Uterus (tissue), 4 donors: ENCODE measurements around the gene NTF3. TPM values are rescaled to one million over a fixed set of nuclear protein-coding genes. Genes with fewer than 3 reads are reported as not detected.

ENCODE experiments used
- DNase-seq, 2 donors: peaks; one replicate each; pipeline ENCODE4 v3.0.0-alpha.2; 2019 to 2020
- H3K27ac ChIP-seq, 2 donors: fragments of 200-600 bp; sonication (generic); 1 replicate in 1 of 2; 2 replicates in 1 of 2; pipeline ENCODE4 v1.5.1; 2016 to 2018
- H3K27me3 ChIP-seq, 2 donors: fragments of 200-600 bp; sonication (generic); one replicate each; pipeline ENCODE4 v1.5.1; 2018 to 2019; ENCODE audit warnings: control low read depth in 1 of 2
- H3K36me3 ChIP-seq, 2 donors: fragments of 200-600 bp; sonication (generic); one replicate each; pipeline ENCODE4 v1.5.1; 2019; ENCODE audit warnings: control low read depth in 1 of 2
- H3K4me1 ChIP-seq, 2 donors: fragments of 200-600 bp; sonication (generic); one replicate each; pipeline ENCODE4 v1.5.1; 2018 to 2019; ENCODE audit warnings: control low read depth in 1 of 2
- H3K4me3 ChIP-seq, 2 donors: fragments of 200-600 bp; sonication (generic); 1 replicate in 1 of 2; 2 replicates in 1 of 2; pipeline ENCODE4 v1.5.1; 2018 to 2019; ENCODE audit warnings: mild to moderate bottlenecking in 1 of 2
- H3K9me3 ChIP-seq, 2 donors: fragments of 200-600 bp; sonication (generic); one replicate each; pipeline ENCODE4 v1.5.1; 2019; ENCODE audit warnings: control low read depth in 1 of 2
- CTCF ChIP-seq, 4 experiments: fragments of 200-600 bp in 2 of 4; fragments of 450-650 bp in 2 of 4; sonication (generic) in 2 of 4; IDR thresholded peaks; one replicate each; pipeline ENCODE4 v1.5.1; 2016 to 2019; ENCODE audit warnings: antibody characterized with exemption in 4 of 4, mild to moderate bottlenecking in 2 of 4, moderate library complexity in 1 of 4
- POLR2A ChIP-seq, 2 donors: fragments of 450-650 bp; IDR thresholded peaks; one replicate each; pipeline ENCODE4 v1.6.1; 2016; ENCODE audit warnings: antibody characterized with exemption in 2 of 2, mild to moderate bottlenecking in 1 of 2, moderate library complexity in 1 of 2
- intact Hi-C: fragments of 100-400 bp; cut with DNase I; formaldehyde crosslinking; loops from one replicate; pipeline ENCODE4 v1.15.1; 2023; ENCODE audit warnings: low total_unique reads
- total RNA-seq, 4 donors: library from RNA; depleted of rRNA in 3 of 4; stranded (reverse); fragments of >200 nt in 3 of 4; gene quantifications; one replicate each; pipeline versions ENCODE4 v1.1.0 to v1.2.4, GENCODE V29; 2014 to 2023
- donor health status: DM: yes; HTN: yes; CAD: no.

Gene NTF3
- total RNA-seq, 4 donors from 2014 or later = 0.26 to 7.1 (median 3.5) TPM; not detected in 1

DNA sequence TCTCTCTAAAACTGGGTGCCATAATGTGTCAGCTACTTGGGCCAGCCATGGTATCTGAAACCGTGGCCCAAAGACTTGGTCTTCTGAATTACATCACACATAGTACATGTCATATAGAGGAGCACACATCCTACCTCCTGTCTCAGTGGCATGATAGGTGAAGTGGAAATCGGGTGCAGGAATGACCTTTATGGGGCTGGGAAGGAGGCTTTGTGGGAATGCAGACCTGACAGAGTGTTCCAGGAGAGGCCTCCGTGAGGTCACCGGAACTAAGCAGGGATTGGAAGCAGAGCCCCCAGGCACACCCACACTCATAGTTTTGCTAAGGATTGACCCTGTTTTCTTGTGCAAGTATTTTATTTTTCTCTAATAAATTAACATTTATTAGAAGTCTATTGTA, 82.6 kb downstream of the NTF3 start:
- H3K9me3 ChIP-seq = no peaks in the 10 kb centered on the region
- H3K4me1 ChIP-seq = no peaks in the 10 kb centered on the region
- H3K27me3 ChIP-seq = no peaks in the 10 kb centered on the region
- DNase-seq = no peak
- H3K36me3 ChIP-seq = no peaks in the 10 kb centered on the region
- intact Hi-C loops = no loop called here
- no peak overlapping the region for H3K27ac ChIP-seq
- TF ChIP-seq CTCF (IDR thresholded peaks at IDR 0.05) = no peak
- TF ChIP-seq POLR2A (IDR thresholded peaks at IDR 0.05) = no peak
- H3K4me3 ChIP-seq = no peak overlapping the region

DNA sequence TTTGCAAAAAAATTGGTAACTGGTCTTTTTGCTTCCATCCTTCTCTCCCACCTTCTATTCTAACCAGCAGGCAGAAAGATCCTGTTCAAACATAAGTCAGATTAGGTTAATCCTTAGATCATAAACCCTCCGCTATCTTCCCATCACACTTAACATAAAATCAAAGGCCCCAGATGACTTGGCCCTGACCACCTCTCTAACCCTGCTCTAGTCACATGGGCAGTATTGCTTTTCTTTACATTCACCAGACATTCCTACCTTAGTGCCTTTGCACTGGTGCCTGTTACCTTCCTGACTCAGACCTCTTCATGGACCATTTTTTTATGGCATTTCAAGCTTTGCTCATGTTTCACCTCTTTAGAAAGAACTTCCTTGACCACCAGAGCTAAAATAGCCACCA, 83.5 kb downstream of the NTF3 start:
- Histone ChIP-seq H3K27ac (no peak overlapping the region), H3K4me3 (no peak overlapping the region), H3K4me1 (no peaks in the 10 kb centered on the region), H3K9me3 (no peaks in the 10 kb centered on the region), H3K27me3 (no peaks in the 10 kb centered on the region), H3K36me3 (no peaks in the 10 kb centered on the region)
- intact Hi-C loops = no loop called here
- no peak for TF ChIP-seq CTCF (IDR thresholded peaks at IDR 0.05)
- TF ChIP-seq POLR2A (IDR thresholded peaks at IDR 0.05) = no peak
- DNase-seq = no peak

- intact Hi-C loops = no loop called here
- no peaks in the 10 kb centered on the region for H3K9me3 ChIP-seq
- TF ChIP-seq CTCF (IDR thresholded peaks at IDR 0.05) (no peak), POLR2A (IDR thresholded peaks at IDR 0.05) (no peak)
- H3K4me1 ChIP-seq = no peaks in the 10 kb centered on the region
- no peaks in the 10 kb centered on the region for H3K36me3 ChIP-seq
- no peak for DNase-seq
- no peak overlapping the region for H3K4me3 ChIP-seq
- no peak overlapping the region for H3K27ac ChIP-seq
- H3K27me3 ChIP-seq = no peaks in the 10 kb centered on the region
These were observed 84.7 kb downstream of the NTF3 start for GRCh38 chr12:5516371-5517241.

DNA sequence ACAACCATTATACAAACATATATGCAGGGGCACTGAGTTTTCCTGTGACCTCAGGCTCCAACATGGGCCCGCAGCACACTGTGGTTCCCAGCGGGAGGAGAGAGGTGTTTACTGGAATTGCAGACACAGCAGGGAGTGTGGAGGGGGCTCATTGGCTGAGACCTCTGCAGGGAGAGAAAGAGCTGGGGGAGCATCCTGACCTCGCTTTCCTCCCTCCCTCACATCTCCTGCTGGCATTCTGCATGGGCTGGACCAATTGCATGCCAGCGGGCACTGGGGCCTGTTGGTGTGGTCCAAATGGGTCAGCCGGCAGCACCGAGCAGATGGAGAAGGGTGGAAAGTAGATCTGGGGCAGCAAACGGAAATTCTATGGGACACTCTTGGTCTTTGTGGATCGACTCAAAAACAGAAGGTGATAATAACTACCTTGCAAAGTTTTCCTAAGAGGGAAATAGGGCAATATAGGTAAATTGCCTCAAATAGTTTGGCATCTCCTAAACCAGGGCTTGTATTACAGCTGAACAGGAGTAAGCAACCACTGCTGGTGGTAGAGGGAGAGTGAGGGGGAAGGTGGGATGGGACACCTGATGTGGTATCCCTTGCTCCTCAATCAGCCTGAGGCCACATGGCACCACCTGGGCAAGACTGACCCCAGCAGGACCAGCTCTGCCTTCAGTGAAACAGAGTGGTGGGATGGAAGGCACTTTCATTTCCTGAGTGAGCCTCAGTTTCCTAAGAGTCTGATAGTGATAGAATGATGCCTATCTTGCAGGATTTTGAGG, 86.9 kb downstream of the NTF3 start:
- Histone ChIP-seq H3K36me3 (no peaks in the 10 kb centered on the region), H3K27me3 (no peaks in the 10 kb centered on the region), H3K4me1 (no peaks in the 10 kb centered on the region), H3K27ac (no peak overlapping the region), H3K4me3 (no peak overlapping the region), H3K9me3 (no peaks in the 10 kb centered on the region)
- intact Hi-C loops = no loop called here
- no peak for DNase-seq
- TF ChIP-seq POLR2A (IDR thresholded peaks at IDR 0.05) (no peak), CTCF (IDR thresholded peaks at IDR 0.05) (no peak)

DNA sequence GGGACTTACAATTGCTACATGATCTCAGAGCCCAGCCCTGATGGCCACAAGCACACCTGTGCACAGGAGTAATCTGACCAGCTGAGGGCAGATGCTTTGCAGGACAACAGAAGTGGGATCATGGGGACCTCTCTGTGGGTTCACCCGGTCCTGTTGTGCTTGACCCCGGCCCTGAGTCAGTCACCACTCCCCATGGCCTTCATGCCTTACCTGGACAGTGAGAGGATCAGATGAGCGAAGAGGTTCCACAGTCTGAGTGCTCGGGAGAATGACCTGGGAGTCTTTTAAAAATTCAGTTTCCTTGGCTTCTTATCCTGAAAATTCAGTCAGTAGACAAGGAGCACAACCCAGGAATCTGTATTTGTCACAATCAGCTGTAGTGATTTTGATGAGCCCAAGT, 88.1 kb downstream of the NTF3 start:
- Histone ChIP-seq H3K4me3 (no peak overlapping the region), H3K27ac (no peak overlapping the region), H3K27me3 (no peaks in the 10 kb centered on the region), H3K4me1 (no peaks in the 10 kb centered on the region), H3K36me3 (no peaks in the 10 kb centered on the region), H3K9me3 (no peaks in the 10 kb centered on the region)
- intact Hi-C loops = no loop called here
- DNase-seq = no peak
- TF ChIP-seq POLR2A (IDR thresholded peaks at IDR 0.05) = no peak
- TF ChIP-seq CTCF (IDR thresholded peaks at IDR 0.05) = no peak
